GM21381 (cell line): ENCODE measurements around the gene DDIAS.
A peak's percentile ranks its signal among the peaks of the same experiment; 100 is the strongest.
"Not testable (repeated sequence)": the region's sequence is repeated elsewhere in the genome, so short reads cannot be mapped to it uniquely, and the experiment has no call there.

Experiments used
- ATAC-seq: cut with Tn5 transposase; IDR thresholded peaks from one replicate; pipeline ENCODE4 v1.9.1; 2021; ENCODE audit warnings: mild to moderate bottlenecking, moderate library complexity; ENCODE audit not compliant: unreplicated experiment

The DDIAS gene

DNA sequence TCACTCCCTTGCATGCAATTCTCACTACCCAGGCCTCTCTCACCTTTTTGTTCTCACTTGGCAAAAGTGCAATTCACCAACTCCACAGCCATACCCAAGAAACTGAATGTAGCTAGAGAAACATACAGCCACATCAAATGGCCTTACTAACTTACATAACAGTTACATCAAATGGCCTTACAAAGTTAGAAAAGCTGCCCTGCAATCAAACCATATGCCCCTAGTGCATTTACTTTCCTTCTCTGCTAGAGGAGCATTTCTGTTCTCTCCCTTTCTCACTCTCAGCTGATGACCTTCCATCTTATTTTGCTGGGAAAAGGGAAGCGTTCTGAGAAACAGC lies 11.6 kb upstream of the DDIAS start:
- no peak for ATAC-seq

DNA sequence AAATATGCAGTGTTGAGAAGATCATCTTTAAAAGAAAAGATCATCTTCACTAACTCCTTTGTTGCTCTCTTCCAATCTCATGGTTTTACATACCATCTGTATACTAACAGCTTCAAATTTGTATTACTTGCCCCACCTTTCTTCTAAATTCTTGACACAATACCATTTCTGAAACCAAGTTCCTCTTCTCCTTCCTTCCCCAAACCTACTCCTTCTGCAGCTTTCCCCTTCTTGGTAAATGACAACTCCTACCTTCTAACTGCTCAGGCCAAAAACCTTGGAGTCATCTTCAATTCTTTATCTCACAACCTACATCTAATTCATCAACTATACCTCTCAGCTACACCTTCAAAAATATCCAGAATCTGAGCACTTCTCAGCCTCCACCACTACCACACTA lies 10.6 kb upstream of the DDIAS start:
- no peak for ATAC-seq

DNA sequence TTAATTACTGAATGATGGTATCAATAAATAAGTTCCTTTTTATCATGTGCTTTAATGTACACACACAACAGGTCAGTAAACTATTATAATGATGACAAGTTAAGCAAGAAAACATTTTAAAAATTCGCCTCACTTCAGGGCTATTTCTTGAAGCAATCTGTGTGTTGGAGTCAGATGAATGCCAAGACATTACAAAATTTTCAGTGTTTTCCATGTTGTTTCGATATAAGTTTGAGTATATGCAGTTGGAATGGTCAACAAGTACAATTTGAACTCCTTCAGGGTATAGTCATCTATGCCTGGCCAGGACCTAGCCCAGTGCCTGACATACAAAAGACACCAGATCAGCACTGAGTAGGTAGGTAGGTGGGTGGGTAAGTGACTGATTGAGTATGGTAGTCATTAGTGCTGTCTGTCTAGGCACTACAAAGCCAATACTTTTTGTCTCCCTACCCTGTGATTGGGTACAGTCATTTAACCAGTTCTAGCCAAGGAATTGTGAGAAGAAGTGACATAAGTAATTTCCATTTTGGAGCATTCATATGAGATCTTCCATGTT lies 8.8 kb upstream of the DDIAS start:
- no peak for ATAC-seq

DNA sequence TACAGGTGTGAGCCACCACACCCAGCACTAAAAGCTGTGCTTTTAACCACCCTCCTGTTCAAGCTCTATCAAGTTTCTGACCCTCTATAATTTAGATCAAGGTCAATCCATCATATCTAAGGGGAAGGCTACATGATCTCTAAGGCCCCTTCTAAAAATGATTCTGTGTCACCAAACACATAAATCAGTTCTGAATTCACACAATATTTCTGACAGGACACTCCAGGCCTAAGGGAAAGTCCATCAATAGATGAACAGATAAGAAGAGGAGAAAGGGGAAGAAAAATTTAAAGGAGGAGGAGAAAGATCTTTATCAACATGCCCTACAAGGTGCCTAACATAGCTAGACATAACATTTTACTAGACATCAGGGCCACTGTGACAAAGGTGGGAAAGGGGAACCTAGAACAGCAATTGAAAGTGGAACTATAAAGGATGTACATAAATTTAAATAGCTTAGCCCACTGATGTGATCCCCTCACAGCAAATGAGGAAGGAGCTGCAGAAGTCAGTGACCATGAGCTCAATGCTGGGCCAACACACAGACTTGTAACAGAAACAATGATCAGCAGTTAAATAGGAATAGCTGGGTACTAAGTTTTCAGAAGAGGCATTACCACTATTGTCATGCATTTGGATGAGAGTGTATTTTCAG lies 6.0 kb upstream of the DDIAS start:
- ATAC-seq: peak; percentile 29

DNA sequence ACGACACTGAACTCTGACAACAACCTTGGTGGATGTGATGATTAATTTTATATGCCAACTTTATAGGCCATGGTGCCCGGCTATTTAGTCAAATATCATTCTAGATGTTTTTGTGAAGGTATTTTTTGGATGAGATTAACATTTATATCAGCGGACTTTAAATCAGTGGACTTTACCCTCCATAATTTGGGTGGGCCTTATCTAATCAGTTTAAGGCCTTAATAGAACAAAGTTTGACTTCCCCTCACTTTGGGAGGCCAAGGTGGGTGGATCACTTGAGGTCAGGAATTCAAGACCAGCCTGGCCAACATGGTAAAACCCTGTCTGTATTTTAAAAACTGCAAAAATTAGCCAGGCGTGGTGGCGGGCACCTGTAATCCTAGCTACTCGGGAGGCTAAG lies 5.4 kb upstream of the DDIAS start:
- ATAC-seq: no peak

DNA sequence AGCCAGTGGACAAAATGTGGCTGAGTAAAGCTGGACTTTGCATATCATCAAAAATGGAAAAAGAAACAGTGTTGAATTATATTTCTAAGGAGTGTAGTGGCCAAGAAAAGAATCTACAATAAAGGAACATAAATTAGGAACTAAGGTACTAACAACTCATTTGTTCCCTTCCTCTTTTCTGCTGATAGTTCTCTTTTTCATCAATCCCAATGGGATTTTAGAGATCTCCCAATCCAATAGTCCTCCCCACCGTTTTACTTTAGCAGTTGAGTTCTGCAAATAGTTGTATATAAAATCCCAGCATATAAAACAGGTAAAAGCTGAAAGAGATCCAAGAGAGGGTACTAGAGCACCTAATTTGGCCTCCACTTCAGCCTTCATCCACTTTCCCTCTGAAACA lies 3.3 kb upstream of the DDIAS start:
- no peak for ATAC-seq

DNA sequence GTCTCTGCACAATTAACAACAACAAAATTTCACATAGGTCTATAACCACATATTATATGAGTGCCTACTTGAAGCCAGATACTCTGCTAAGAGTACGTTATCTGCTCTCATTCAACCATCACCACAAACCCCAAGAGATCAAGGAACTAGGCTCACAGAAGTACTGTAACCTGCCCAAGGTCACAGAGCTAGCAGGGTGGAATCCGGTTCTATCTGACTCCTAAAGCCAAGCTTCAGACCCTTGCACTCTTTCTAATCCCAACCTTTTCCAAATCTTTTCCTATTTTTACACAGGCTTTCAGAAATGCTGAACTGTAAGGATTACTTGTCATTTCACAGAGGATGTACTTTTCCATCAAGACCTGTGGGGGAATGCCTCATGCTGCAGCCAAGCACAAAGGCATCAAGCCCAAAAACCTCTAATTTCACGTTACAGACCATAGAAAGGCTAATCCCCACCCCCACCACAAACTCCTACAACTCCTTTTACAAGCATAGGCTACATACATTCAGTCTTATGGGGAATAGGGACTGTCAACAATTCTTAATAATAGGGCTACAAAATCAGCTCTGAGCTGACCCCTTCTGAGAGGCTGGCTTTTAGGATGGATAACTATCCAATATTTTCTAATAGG lies 2.2 kb upstream of the DDIAS start:
- no peak for ATAC-seq

DNA sequence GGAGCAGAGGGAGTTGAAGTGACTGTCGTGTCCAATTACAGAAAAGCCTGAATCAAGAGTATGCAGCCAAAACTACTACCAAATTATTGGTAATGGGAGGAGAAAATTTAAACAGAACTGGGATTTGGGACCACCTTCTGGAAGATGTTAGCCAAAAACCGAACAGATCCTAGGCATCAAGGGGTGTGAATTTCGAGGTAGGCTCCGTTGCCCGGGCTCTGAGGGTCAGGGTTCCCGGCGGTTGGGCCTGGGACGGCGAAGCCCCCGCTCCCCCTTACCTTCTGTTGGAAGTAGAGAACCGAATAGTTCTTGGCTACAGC lies 1.6 kb upstream of the DDIAS start:
- no peak for ATAC-seq

DNA sequence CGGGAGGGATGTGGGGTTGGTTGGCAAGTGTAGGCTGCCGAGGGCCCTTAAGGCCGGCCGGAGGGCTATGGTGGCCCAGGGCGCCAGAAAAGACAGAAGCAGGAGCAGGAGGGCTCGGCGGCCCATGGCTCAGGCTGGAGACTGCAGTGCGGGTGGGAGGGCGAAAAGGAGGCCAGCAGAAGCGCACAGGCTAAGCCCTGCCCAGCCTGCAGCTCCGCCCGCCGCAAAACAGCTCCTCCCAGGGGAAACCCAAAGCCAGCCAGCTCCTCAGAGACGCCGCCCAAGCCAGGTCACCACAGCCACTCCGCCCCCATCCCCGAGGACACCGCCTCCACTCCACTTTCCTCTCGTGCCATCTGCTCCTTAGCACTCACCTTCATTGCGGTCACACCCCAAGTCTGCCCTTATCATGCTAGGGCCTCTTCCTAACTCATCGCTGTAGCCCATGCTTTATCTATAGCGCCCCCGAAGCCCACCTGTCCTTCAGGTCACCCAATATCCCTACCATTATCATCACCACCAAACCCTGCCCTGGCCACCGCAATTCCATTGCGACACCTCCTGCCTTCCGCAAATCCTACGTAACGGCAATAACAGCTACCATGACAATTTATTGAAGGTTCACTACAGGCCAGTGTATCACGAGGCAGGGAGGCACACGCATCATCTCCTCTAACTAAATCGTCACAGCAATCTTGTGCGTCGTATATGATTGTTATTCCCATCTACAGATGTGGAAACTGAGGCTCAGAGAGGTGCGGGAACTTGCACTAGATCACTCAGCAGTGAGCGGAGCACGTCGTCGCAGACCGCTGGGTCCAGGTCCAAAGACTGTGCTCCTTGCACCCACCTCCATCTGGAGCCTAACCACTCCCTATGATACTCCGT lies 1.0 kb upstream of the DDIAS start, which contains the start of gene PRCP:
TSS of gene PRCP (minus strand) at position 154 of the 888 bp plus-strand sequence. CDS start at position 126, 28 bp downstream.
- peak; percentile 76 for ATAC-seq

DNA sequence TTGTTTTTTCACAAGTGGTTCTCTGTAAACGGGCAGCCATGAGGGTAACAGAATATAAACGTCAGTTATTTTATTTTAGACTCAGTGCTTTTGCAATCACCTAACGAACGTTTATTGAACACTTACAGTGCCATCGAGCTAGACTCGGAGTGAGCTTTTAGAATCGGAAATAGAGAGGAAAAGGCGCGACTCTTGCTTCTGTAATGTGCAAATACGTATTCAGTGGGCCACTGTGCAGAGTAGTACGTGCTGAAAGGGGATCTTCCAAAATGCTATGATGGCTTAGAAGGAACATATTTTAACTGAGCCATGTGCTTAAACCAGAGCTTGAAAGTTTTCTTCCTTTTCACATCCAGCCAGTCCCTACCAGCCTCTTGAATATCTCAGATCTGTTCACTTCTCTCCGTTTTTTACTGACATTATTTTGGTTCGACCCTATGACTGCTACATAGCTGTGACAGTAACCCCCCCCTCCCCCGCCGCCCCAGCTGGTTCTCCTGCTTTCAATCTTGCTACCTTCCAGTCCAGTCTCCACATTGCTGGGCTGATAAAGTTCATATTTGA lies 468 bp downstream of the DDIAS start:
- no peak for ATAC-seq

DNA sequence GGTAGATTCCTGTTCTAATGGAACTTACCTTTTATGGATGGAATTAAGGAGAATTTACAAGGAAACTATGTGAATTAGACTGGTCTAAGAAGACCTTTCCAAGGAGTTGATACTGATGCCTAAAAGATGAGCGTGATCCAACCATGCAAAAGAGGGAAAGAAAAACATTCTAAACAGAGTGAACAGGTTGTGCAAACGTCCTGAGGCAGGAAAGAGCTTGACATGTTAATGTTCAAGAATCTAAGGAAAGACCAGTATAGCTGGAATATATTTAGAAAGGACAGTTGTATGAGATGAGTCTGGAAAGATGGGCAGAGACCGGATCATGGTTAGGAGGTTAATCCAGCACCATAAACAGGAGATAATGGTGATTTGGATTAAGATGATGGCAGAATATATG lies 1.3 kb downstream of the DDIAS start:
- no peak for ATAC-seq

DNA sequence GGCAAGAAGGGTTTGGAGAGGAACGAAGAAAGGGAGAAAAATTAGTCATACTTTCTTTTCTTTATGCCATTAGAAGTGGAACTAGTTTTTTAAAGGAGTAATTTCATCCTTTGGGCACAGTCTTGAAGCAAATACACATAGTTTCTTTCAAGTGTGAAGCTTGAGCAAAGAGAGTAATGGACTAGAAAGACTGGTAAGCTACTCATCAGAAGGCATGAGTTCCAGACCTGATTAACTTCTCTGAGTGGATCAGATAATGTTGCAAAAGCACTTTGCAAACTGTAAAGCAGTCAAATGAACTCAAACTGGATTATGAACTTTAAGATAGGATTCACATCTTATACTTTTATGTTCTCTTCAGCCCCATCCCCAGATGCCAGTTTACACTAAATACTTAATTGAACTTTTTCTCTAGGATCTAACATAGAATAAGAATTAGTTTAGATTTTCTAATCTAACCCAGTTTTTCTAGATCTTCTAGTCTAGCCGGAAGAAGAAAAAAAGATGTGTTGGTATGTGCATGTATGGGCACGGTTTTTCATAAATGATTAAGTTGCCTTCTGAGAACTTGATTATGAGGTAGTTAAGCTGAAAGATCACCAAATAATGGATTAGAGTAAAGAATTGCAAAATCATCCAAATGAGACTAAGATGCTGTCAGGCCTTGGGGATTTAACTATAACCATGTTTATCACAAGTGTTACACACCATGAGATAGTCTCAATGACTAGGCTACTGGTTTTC lies 2.5 kb downstream of the DDIAS start:
- ATAC-seq: no peak

DNA sequence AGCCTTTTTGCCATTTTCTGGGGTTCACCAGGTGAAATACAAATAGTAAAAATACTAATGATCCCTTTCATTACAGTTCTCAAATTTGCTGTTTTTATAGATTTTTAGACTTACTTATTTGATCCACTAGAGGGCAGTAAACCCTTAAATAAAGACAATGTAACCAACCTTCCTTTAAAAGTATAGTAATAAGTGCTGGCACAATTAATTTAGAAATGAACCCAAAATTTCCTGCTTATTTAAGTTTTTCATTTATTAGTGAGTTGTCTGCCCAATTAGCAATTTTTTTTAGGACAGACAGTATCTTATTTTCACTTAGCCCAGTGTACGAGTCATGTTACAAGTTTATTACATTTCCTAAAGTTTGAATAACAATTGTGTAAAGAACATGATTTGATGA lies 4.7 kb downstream of the DDIAS start:
- no peak for ATAC-seq

DNA sequence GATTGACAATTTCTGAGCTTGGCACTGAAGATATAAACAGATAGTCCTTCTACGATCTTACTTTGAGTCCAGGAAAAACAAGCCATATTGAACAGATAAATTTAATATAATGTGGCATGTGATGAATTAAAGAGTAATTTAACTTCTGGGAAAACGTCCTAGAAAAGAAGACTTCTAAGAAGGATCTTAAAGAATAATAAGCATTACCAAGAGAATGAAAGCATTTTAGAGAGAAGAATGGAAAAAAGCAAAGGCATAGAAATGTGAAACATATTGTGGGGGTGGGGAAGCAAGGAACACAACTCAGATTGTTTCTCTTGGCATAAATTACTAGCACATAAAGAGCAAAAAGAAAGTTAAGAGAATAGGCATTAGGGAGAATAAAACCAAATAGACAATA lies 5.4 kb downstream of the DDIAS start:
- ATAC-seq: no peak

DNA sequence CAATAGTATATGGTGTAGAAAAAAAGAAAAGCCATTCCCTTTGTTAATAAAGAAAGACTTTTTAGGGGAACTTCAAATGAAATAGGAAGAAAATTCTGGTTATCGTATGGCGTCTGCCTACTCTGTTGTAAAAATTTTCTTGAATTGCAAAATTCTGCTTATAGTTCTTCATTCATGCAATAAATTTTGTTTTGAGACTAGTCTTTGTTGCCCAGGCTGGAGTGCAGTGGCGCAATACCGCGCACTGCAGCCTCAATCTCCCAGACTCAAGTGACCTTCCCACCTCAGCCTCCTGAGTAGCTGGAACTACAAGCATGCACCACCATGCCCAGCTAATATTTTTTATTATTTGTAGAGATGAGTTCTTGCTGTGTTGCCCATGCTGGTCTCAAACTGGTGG lies 5.8 kb downstream of the DDIAS start:
- no peak for ATAC-seq

DNA sequence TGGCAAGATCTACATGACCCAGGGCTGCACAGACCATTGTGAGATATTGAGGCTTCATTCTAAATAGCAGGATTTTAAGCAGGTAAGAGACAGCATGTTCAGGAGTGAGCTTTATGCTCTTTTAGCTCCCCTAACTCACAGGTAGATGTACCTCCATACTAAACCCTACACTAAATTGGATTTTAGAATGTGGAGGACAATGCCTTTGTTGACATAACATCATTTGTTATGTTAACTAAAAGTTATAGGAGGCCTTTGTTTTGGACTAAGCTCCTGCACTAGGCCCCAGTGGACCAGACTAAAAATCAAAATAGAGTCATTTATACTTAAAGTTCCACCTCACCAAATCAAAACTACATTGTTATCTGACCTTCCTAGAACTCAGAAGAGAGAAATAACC lies 6.8 kb downstream of the DDIAS start:
- ATAC-seq: no peak

DNA sequence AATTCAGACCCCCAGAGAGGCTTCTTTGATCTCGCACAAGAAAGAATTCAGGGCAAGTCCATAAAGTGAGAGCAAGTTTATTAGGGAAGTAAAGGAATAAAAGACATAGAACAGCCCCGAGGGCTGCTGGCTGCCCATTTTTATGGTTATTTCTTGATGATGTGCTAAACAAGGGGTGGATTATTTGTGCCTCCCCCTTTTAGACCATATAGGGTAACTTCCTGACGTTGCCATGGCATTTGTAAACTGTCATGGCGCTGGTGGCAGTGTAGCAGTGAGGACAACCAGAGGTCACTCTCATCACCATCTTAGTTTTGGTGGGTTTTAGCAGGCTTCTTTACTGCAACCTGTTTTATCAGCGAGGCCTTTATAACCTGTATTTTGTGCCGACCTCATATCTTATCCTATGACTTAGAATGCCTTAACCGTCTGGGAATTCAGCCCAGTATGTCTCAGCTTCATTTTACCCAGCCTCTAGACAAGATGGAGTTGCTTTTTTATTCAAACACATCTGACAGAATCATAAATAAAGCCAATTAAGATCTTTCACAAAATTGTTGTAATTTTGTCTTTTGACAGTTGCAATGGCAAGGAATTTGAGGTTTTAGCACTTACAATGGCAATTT lies 7.6 kb downstream of the DDIAS start:
- no peak for ATAC-seq

DNA sequence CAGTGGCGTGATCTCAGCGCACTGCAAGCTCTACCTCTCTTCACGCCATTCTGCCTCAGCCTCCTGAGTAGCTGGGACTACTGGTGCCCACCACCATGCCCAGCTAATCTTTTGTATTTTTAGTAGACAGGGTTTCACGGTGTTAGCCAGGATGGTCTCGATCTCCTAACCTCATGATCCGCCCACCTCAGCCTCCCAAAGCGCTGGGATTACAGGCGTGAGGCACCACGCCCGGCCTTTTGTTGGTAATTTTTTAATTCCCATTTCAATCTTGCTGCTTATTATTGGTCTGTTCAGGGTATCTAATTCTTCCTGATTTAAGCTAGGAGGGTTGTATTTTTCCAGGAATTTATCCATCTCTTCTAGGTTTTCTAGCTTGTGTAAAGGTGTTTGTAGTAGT lies 18.2 kb downstream of the DDIAS start:
- not testable (repeated sequence) for ATAC-seq

DNA sequence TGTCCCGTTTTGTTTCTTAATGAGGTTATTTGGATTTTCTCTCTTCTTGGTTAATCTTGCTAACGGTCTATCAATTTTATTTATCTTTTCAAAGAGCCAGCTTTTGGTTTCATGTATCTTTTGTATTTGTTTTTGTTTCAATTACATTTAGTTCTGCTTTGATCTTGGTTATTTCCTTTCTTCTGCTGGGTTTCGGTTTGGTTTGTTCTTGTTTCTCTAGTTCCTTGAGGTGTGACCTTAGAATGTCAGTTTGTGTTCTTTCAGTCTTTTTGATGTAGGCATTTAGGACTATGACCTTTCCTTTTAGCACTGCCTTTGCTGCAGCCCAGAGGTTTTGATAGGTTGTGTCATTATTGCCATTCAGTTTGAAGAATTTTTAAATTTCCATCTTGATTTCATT lies 18.7 kb downstream of the DDIAS start:
- ATAC-seq: not testable (repeated sequence)

DNA sequence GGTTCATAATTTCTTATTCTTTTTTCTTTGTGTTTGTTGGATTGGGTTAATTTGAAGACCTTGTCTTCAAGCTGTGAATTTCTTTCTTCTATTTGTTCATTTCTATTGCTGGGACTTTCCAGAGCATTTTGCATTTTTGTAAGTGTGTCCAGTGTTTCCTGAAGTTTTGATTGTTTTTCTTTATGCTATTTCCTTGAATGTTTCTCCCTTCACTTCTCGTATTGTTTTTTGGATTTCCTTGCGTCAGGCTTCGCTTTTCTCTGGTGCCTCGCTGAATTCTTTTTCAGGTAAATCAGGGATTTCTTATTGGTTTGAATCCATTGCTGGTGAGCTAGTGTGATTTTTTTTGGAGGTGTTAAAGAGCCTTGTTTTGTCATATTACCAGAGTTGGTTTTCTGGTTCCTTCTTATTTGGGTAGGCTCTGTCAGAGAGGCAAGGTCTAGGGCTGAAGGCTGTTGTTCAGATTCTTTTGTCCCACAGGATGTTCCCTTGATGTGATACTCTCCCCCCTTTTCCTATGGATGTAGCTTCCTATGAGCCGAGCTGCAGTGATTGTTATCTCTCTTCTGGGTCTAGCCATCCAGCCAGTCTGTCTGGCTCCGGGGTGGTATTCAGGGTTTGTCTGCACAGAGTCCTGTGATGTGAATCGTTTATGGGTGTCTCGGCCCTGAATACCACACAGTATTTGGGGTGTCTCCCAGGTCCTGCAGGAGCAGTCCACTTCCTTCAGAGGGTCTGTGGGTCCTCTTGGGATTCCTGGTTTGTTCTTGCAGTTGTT lies 21.0 kb downstream of the DDIAS start:
- ATAC-seq: not testable (repeated sequence)
